ENCODE results near the gene SYNRG. TPM values are rescaled to one million over a fixed set of nuclear protein-coding genes. Genes with fewer than 3 reads are reported as not detected.

SYNRG gene
- total and polyA plus RNA-seq, 2 donors (not counting 3 experiments of a cell fraction or from before 2014, with no cell fraction given), result 15.3 to 42.2 TPM

DNA sequence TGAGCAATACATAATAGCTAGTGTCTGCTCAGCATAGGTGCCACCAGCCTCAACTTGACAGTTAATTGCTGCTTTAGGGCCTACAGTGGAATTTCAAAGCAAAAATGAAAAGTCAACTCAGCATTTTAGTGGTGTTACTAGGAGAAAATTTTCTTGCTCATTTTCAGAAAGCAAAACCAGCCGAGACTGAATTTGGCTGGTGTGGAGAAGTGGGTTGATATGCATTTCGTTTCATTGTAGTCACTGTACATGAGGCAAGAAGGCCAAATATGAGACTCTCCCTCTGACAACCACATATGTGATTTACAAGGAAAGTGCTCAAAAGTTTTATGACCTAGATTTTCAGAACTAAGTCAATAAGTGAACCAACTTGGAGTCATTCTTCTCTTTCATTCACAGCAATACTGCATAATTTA, 65.6 kb downstream of the SYNRG start:
- CTCF ChIA-PET, result interaction anchor here (0.5 to 2.5 kb wide), 2 partner anchors 16 to 170 kb away, joined by 3 to 8 read pairs; no protein-coding TSS in a partner anchor
- peaks cover 8 to 26% of the 10 kb centered on the region in 2 experiments for H3K36me3 ChIP-seq (ENCODE audit: control insufficient read depth in 2 of 2, extremely low read depth in 1 of 2, insufficient read depth in 2 of 2, low read length in 2 of 2)
- no peak overlapping the region for H3K4me2 ChIP-seq (ENCODE audit: insufficient read depth, low read length)
- FAIRE-seq (no peak), DNase-seq (ENCODE audit: low read depth, low spot score) (no peak)
- H3K9me1 ChIP-seq (replicated peaks; ENCODE audit: control insufficient read depth, extremely low read depth, insufficient read depth, low read length), result no peaks in the 10 kb centered on the region
- no peaks in the 10 kb centered on the region for H3K4me1 ChIP-seq (ENCODE audit: control insufficient read depth, extremely low read depth, insufficient read depth, low read length)
- peaks cover 4% of the 10 kb centered on the region for H3K79me2 ChIP-seq (ENCODE audit: control insufficient read depth, insufficient read depth, low read length)
- BruUV-seq (replicated peaks), result no TSS peak
- POLR2A ChIA-PET, result no interaction called here
- no peak overlapping the region for H2AFZ ChIP-seq (ENCODE audit: low read depth, low read length)
- H3K9me3 ChIP-seq (replicated peaks; ENCODE audit: control insufficient read depth, insufficient read depth, low read length), result no peaks in the 10 kb centered on the region
- no peaks in the 10 kb centered on the region for H3K27me3 ChIP-seq (ENCODE audit: control insufficient read depth in 2 of 2, insufficient read depth in 2 of 2, low read length in 2 of 2)
- intact Hi-C loops (cut with micrococcal nuclease), result no loop called here
- H4K20me1 ChIP-seq (replicated peaks; ENCODE audit: control insufficient read depth, extremely low read depth, insufficient read depth, low read length), result no peaks in the 10 kb centered on the region
- dilution Hi-C loops (cut with MboI; ENCODE audit: extremely low pct_ligation_motif_present, low sequenced_read_pairs), result no loop called here
- no peak overlapping the region for H3K27ac ChIP-seq (ENCODE audit: insufficient read depth, low read depth, low read length)
- no peak overlapping the region for H3K4me3 ChIP-seq (replicated peaks in 1 of 3; ENCODE audit: insufficient read depth in 1 of 3, low read depth in 1 of 3, low read length in 3 of 3)
- H3K9ac ChIP-seq (replicated peaks; ENCODE audit: extremely low read depth, insufficient read depth, low read length), result no peak overlapping the region
- no peak for TF ChIP-seq GATA2 (IDR thresholded peaks at IDR 0.05; ENCODE audit: insufficient read depth, insufficient read length, low read depth, low read length)
- TF ChIP-seq FOS (IDR thresholded peaks at IDR 0.05; ENCODE audit: borderline replicate concordance, insufficient read depth, low read length), result no peak
- TF ChIP-seq MYC (IDR thresholded peaks at IDR 0.05; ENCODE audit: low read depth, low read length), result no peak
- TF ChIP-seq, protein P1, sequence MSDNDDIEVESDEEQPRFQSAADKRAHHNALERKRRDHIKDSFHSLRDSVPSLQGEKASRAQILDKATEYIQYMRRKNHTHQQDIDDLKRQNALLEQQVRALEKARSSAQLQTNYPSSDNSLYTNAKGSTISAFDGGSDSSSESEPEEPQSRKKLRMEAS (IDR thresholded peaks at IDR 0.05; ENCODE audit: insufficient read depth, insufficient read length), result no peak
- no peak for TF ChIP-seq POLR2AphosphoS5 (IDR thresholded peaks at IDR 0.05; ENCODE audit: insufficient read depth, low read depth, low read length)
- TF ChIP-seq JUN (IDR thresholded peaks at IDR 0.05; ENCODE audit: borderline replicate concordance, insufficient read depth, insufficient read length, low read depth), result no peak
- no peak for TF ChIP-seq POLR2A (IDR thresholded peaks at IDR 0.05; ENCODE audit: low read depth, low read length)
- TF ChIP-seq EZH2 (IDR thresholded peaks at IDR 0.05; ENCODE audit: borderline replicate concordance, low read depth, low read length, severe bottlenecking), result no peak
- TF ChIP-seq, protein P2, sequence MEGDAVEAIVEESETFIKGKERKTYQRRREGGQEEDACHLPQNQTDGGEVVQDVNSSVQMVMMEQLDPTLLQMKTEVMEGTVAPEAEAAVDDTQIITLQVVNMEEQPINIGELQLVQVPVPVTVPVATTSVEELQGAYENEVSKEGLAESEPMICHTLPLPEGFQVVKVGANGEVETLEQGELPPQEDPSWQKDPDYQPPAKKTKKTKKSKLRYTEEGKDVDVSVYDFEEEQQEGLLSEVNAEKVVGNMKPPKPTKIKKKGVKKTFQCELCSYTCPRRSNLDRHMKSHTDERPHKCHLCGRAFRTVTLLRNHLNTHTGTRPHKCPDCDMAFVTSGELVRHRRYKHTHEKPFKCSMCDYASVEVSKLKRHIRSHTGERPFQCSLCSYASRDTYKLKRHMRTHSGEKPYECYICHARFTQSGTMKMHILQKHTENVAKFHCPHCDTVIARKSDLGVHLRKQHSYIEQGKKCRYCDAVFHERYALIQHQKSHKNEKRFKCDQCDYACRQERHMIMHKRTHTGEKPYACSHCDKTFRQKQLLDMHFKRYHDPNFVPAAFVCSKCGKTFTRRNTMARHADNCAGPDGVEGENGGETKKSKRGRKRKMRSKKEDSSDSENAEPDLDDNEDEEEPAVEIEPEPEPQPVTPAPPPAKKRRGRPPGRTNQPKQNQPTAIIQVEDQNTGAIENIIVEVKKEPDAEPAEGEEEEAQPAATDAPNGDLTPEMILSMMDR (IDR thresholded peaks at IDR 0.05; ENCODE audit: extremely low read depth in 1 of 2, insufficient read depth in 1 of 2, low read depth in 1 of 2, low read length in 2 of 2), result no peak

Data from endothelial cell of umbilical vein (primary cell).